Fibroblast of villous mesenchyme (primary cell): Measurements from ENCODE around the gene TMEM208. TPM values are rescaled to one million over a fixed set of nuclear protein-coding genes. Genes with fewer than 3 reads are reported as not detected.

Source experiments
- DNase-seq: peaks from one replicate; pipeline ENCODE4 v3.0.0-alpha.2; 2010; ENCODE audit warnings: low read depth
- H3K4me3 ChIP-seq: 2 replicates; pipeline ENCODE4 v1.5.1; 2011; ENCODE audit warnings: low read depth, mild to moderate bottlenecking, low read length
- CTCF ChIP-seq: IDR thresholded peaks from 2 replicates; pipeline ENCODE4 v1.5.1; 2012; ENCODE audit warnings: low read depth, mild to moderate bottlenecking, low read length; ENCODE audit not compliant: insufficient read depth
- total RNA-seq: library from RNA; depleted of rRNA; stranded (reverse); fragments of >200 nt; gene quantifications from 2 replicates; pipeline ENCODE4 v1.2.3, GENCODE V29; 2012

Gene TMEM208
- total RNA-seq, 1 donor, result 25.5 TPM

DNA sequence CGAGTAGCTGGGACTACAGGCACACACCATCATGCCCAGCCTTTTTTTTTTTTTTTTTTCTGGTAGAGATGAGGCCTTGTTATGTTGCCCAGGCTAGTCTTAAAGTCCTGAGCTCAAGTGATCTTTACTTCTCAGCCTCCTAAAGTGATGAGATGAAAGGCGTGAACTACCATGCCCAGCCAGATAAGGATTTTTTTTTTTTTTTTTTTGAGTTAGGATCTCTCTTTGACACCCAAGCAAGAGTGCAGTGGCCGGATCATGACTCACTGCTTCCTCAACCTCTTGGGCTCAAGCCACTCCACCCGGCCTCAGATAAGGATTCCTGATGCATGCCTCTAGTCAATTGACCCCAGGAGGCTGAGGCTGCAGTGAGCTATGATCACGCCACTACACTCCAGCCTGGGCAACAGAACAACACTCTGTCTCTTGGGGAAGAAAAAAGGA is 41.2 kb downstream of the TMEM208 start:
- TF ChIP-seq CTCF, result no peak
- peak; percentile 92 for DNase-seq
- H3K4me3 ChIP-seq, result no peak overlapping the region

GRCh38 chr16:67269766-67270165 is 42.8 kb downstream of the TMEM208 start:
- DNase-seq, result no peak
- TF ChIP-seq CTCF, result no peak
- H3K4me3 ChIP-seq, result no peak overlapping the region

GRCh38 chr16:67270931-67271338 is 44.0 kb downstream of the TMEM208 start:
- DNase-seq, result no peak
- TF ChIP-seq CTCF, result no peak
- H3K4me3 ChIP-seq, result no peak overlapping the region

DNA sequence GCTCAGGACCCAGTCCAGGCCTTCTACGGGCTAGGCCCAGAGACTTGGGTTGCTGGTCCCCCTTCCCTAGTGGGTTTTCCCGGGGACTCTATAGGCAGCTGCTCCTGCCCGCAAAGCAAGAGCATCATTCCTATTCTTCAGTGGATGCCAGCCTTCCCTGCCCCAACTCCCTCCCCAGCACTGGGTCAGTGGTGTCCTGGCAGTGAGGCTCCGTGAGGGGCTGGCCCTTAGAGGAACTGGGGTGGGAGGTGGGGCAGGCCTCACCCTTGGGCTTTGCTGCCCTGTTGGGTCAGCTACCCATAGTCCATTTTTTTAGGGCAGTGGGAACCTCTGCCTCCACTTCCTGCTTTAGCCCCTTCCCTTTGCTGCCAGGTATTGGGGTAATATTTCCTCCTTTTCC is 44.5 kb downstream of the TMEM208 start:
- H3K4me3 ChIP-seq, result no peak overlapping the region
- TF ChIP-seq CTCF, result no peak
- DNase-seq, result no peak

DNA sequence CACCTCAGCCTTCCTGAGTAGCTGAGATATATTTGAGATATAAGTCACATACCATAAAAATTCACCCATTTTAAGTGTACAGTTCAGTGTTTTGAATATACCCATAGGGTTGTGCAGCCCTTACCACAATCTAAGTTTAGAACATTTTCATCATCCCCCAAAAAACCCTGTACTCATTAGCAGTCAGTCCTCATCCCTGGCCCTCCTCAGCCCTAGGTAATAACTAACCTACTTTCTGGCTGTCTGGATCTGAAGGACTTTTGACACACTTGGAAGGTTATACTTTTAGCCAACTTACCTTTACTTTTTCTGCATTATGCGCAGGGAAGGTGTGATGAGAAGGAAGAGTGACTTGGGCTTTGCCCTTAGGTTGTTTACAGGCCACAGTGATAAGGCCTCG is 48.4 kb downstream of the TMEM208 start:
- no peak overlapping the region for H3K4me3 ChIP-seq
- no peak for DNase-seq
- no peak for TF ChIP-seq CTCF

GRCh38 chr16:67277294-67277998 is 50.5 kb downstream of the TMEM208 start:
- H3K4me3 ChIP-seq, result peak overlapping the region; percentile 69
- TF ChIP-seq CTCF, result no peak
- peak; percentile 99 for DNase-seq
